ENCODE measurements around the gene TMEM151B.
A peak's percentile ranks its signal among the peaks of the same experiment; 100 is the strongest.

TMEM151B gene

GRCh38 chr6:44332585-44332984, 62.3 kb downstream of the TMEM151B start:
- DNase-seq (ENCODE audit: low spot score), result no peak
- no peak for TF ChIP-seq CTCF (IDR thresholded peaks at IDR 0.05; ENCODE audit: extremely low read depth, insufficient read depth, missing control alignments)
- in situ Hi-C loops (cut with MboI; ENCODE audit: low pct_unique_long_range_greater_than_20kb, low sequenced_read_pairs, unreplicated experiment), result loop anchor here (25.0 kb wide), 1 partner anchor 170 kb away; the partner anchor contains the start of gene CAPN11

- in situ Hi-C loops (cut with MboI; ENCODE audit: low pct_unique_long_range_greater_than_20kb, low sequenced_read_pairs, unreplicated experiment), result loop anchor here (25.0 kb wide), 1 partner anchor 171 kb away; the partner anchor contains the start of gene CAPN11
- no peak for DNase-seq (ENCODE audit: low spot score)
- no peak for TF ChIP-seq CTCF (IDR thresholded peaks at IDR 0.05; ENCODE audit: extremely low read depth, insufficient read depth, missing control alignments)
Measured at GRCh38 chr6:44333273-44333919, 63.1 kb downstream of the TMEM151B start.

- no peak for TF ChIP-seq CTCF (IDR thresholded peaks at IDR 0.05; ENCODE audit: extremely low read depth, insufficient read depth, missing control alignments)
- in situ Hi-C loops (cut with MboI; ENCODE audit: low pct_unique_long_range_greater_than_20kb, low sequenced_read_pairs, unreplicated experiment), result loop anchor here (25.0 kb wide), 1 partner anchor 172 kb away; the partner anchor contains the start of gene CAPN11
- no peak for DNase-seq (ENCODE audit: low spot score)
Measured at GRCh38 chr6:44333942-44334341, 63.7 kb downstream of the TMEM151B start.

GRCh38 chr6:44335631-44336030, 65.4 kb downstream of the TMEM151B start:
- in situ Hi-C loops (cut with MboI; ENCODE audit: low pct_unique_long_range_greater_than_20kb, low sequenced_read_pairs, unreplicated experiment), result loop anchor here (25.0 kb wide), 1 partner anchor 173 kb away; the partner anchor contains the start of gene CAPN11
- no peak for DNase-seq (ENCODE audit: low spot score)
- TF ChIP-seq CTCF (IDR thresholded peaks at IDR 0.05; ENCODE audit: extremely low read depth, insufficient read depth, missing control alignments), result no peak

GRCh38 chr6:44338228-44339122, 68.2 kb downstream of the TMEM151B start:
- peak; percentile 84 for TF ChIP-seq CTCF (IDR thresholded peaks at IDR 0.05; ENCODE audit: extremely low read depth, insufficient read depth, missing control alignments)
- in situ Hi-C loops (cut with MboI; ENCODE audit: low pct_unique_long_range_greater_than_20kb, low sequenced_read_pairs, unreplicated experiment), result loop anchor here (25.0 kb wide), 1 partner anchor 176 kb away; the partner anchor contains the start of gene CAPN11
- DNase-seq (ENCODE audit: low spot score), result peak; percentile 77

- no peak for DNase-seq (ENCODE audit: low spot score)
- TF ChIP-seq CTCF (IDR thresholded peaks at IDR 0.05; ENCODE audit: extremely low read depth, insufficient read depth, missing control alignments), result no peak
- in situ Hi-C loops (cut with MboI; ENCODE audit: low pct_unique_long_range_greater_than_20kb, low sequenced_read_pairs, unreplicated experiment), result loop anchor here (25.0 kb wide), 1 partner anchor 177 kb away; the partner anchor contains the start of gene CAPN11
Measured at GRCh38 chr6:44339301-44339700, 69.1 kb downstream of the TMEM151B start.

Data from GM13977 (cell line).